NT2/D1 (cell line): ENCODE data around the gene MYORG.

ENCODE experiments used
- DNase-seq: peaks from one replicate; pipeline ENCODE4 v3.0.0-alpha.2; 2011; ENCODE audit warnings: low read depth, low spot score
- H3K27me3 ChIP-seq: 2 replicates; pipeline ENCODE4 v1.6.0; 2011; ENCODE audit warnings: mild to moderate bottlenecking; ENCODE audit not compliant: insufficient read length, insufficient read depth
- H3K36me3 ChIP-seq: 2 replicates; pipeline ENCODE4 v1.6.1; 2011; ENCODE audit warnings: mild to moderate bottlenecking, low read length, mixed read lengths; ENCODE audit not compliant: insufficient read depth, insufficient read length
- H3K4me1 ChIP-seq: 2 replicates; pipeline ENCODE4 v1.5.1; 2011; ENCODE audit not compliant: insufficient read depth, insufficient read length
- H3K4me3 ChIP-seq: 2 replicates; pipeline ENCODE4 v1.5.1; 2011; ENCODE audit warnings: low read depth; ENCODE audit not compliant: insufficient read length
- H3K9ac ChIP-seq: 2 replicates; pipeline ENCODE4 v1.6.0; 2011; ENCODE audit warnings: low read depth; ENCODE audit not compliant: insufficient read length
- H3K9me3 ChIP-seq: 2 replicates; pipeline ENCODE4 v1.5.1; 2011; ENCODE audit warnings: mild to moderate bottlenecking, low read length; ENCODE audit not compliant: insufficient read depth
- SUZ12 ChIP-seq: IDR thresholded peaks from 2 replicates; pipeline ENCODE4 v1.6.1; 2011; ENCODE audit not compliant: insufficient read length, insufficient read depth; ENCODE audit errors: extremely low read depth
- YY1 ChIP-seq: IDR thresholded peaks from 2 replicates; pipeline ENCODE4 v1.6.1; 2011; ENCODE audit not compliant: insufficient read length, insufficient read depth
- ZNF274 ChIP-seq: IDR thresholded peaks from 2 replicates; pipeline ENCODE4 v1.6.1; 2011; ENCODE audit warnings: mild to moderate bottlenecking, low read depth, low read length

Gene MYORG

DNA sequence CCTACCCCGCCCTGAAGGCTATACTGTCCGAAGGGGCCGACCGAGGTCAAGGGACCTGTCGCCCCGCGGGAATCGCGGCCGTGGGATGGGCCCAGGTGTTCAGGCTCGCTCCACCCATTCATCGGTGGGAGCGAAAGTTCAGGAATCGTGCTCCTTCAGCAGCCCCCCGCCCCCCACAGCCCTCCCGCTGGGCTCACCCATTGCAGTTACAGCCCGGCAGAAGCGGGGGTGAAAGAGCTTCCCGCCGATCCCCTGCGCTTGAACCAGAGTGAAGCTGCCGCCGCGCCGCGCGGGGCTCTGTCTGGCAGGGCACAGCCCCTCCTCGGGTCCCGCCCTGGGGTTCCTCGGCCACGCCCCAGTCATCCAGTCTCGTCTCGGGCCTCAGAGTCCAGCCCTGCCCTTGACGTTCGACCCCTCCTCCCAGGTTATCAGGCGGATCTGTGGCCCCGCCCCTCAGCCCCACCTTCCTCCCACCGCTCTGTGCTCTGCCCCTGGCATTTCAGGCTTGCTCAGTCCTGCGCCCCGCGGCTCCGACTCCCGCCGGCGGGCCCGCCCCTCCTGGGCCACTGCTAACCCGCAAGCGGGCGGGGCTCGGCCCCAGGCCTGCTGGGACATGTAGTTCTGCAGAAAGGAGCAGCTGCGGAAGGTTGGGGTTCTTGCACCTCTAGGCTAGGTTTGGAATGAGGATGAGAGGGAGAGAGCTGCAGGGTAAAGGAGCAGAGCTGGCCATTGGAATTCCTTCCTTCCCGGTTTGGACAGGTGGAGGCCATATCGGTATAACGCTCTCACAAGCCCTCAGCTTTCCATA, at the start of gene MYORG:
TSS of gene MYORG (minus strand) at position 303 of the 808 bp plus-strand sequence. CDS start 3,955 bp downstream, outside the sequence.
- Histone ChIP-seq H3K4me3 (peak within 1 kb of the TSS; percentile 77), H3K36me3 (peaks cover 10% of the 10 kb centered on the region), H3K27me3 (peaks cover 39% of the 10 kb centered on the region), H3K9me3 (peaks cover 7% of the 10 kb centered on the region; the same call in 1 of the 2 replicates), H3K4me1 (peaks cover 6% of the 10 kb centered on the region), H3K9ac (peak within 1 kb of the TSS; percentile 89)
- DNase-seq: peak; percentile 99
- no peak for TF ChIP-seq ZNF274
- no peak for TF ChIP-seq YY1
- TF ChIP-seq SUZ12: no peak

DNA sequence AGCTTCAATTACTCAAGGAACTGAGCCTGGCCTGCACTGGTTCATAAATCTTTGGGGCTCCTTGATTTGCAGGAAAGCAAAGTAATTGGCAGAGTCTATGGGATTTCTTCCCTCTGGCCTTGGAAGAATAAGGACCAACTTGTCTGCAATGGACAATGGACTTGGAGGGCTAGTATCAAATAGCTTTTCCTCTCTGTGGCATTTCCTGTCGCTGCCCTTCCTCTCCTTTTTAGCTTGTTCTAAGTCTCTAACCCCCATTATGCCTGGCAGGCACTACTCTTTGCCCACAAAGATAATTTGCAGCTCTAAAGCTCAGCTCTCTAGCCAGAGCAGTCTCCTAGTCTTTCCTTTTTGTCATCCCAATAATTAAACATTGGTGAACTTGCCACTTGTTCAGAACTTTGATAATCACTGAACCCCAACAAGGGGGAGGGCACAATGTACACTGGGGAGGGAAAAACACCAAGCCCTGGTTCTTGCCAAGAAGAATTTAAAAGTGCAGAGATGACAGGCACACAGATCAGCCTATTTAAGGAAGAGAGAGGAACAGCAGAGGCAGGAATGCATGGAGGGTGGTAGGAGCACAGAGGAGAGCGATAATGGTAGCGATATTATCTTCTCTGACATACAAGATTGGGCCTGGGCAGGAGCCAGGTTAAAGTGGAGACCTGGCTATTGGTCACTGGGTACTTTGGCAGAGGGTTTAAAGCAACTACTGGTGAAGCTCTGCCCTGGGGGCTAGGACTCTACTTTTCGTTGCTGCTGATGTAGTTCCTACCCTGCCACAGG, 43.2 kb upstream of the MYORG start:
- no peak for DNase-seq
- no peaks in the 10 kb centered on the region for H3K9me3 ChIP-seq
- TF ChIP-seq SUZ12 (no peak), YY1 (no peak), ZNF274 (no peak)

DNA sequence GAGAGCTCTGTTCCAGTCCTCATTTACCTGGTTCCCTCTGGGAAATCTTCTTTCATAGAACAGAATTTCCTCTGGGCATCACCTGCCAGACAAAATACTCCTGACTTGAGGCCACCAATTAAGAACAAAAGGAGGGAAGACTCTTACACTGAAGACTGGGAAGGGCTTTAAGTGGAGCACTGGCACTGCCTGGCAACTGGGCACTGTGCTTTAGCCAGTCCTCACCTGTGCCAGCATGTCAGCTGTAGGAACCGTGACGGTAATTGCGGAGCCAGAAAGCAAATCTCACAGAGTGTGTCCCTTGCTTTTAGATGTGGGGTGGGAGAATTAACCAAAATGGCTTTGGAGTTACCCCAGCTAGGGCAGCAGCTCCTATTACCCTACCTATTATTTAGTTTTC, 41.0 kb upstream of the MYORG start:
- Histone ChIP-seq H3K4me1 (no peaks in the 10 kb centered on the region), H3K27me3 (no peaks in the 10 kb centered on the region), H3K36me3 (peaks cover 4% of the 10 kb centered on the region), H3K9me3 (no peaks in the 10 kb centered on the region), H3K9ac (no peak overlapping the region), H3K4me3 (no peak overlapping the region)
- no peak for DNase-seq
- TF ChIP-seq ZNF274 (no peak), SUZ12 (no peak), YY1 (no peak)

More for the DNA sequence above, 43.2 kb upstream of the MYORG start:
- H3K9ac ChIP-seq: no peak overlapping the region
- no peak overlapping the region for H3K4me3 ChIP-seq
- H3K36me3 ChIP-seq: peaks cover 4% of the 10 kb centered on the region
- no peaks in the 10 kb centered on the region for H3K4me1 ChIP-seq
- no peaks in the 10 kb centered on the region for H3K27me3 ChIP-seq

DNA sequence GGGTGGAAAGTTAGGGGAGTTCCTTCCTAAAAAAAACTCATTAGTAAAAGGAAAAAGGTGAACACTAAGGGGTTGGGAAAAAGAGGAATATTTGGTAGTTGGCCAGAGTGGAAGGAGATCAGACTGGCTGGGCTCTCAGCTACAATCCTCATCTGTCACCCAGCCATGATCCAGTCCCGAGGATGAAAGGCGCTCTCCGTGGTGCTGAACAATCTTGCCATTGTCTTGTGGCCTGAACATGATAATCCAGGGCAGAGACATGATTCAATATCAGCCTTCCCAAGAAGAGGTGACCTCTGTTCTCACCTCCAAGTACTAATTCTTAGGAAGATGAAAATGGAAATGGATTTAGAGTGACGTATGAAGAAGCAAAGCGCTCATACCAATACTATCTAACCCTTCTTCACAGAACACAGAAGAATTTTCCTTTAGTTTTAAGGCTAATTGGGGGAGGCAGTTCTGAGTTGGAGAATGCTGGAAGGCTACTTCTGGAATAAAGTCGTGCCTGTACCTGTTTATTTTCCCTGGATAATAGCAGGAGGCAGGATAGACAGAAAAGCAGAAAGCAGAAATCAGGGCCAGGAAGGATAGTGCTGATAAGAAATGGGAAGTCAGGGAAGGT, 36.6 kb upstream of the MYORG start:
- Histone ChIP-seq H3K27me3 (no peaks in the 10 kb centered on the region), H3K36me3 (no peaks in the 10 kb centered on the region), H3K9ac (no peak overlapping the region), H3K9me3 (no peaks in the 10 kb centered on the region), H3K4me3 (no peak overlapping the region), H3K4me1 (no peaks in the 10 kb centered on the region)
- TF ChIP-seq YY1: no peak
- TF ChIP-seq ZNF274: no peak
- no peak for TF ChIP-seq SUZ12
- DNase-seq: peak; percentile 43

DNA sequence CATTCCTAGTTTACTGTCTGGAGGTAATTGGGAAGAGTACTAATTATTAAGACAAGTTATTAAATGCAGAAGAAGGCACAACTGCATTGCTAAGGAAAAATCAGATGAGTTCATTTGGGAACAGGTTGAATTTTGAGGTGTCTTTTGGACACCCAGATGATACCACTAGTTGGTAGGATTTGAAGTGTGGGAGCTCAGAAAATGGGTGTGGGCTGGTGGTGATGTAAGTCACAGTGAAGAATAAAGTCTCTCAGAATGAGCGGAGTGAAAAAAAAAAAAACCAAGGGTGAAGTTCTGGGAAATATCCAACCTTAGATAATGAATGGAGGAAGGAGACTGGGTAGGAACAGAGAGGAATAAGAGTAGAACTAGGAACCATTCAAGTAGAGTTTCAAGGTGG, 35.6 kb upstream of the MYORG start:
- Histone ChIP-seq H3K27me3 (no peaks in the 10 kb centered on the region), H3K9ac (no peak overlapping the region), H3K4me1 (no peaks in the 10 kb centered on the region), H3K4me3 (no peak overlapping the region), H3K9me3 (no peaks in the 10 kb centered on the region), H3K36me3 (peaks cover 3% of the 10 kb centered on the region)
- TF ChIP-seq SUZ12: no peak
- TF ChIP-seq YY1: no peak
- no peak for TF ChIP-seq ZNF274
- DNase-seq: no peak

DNA sequence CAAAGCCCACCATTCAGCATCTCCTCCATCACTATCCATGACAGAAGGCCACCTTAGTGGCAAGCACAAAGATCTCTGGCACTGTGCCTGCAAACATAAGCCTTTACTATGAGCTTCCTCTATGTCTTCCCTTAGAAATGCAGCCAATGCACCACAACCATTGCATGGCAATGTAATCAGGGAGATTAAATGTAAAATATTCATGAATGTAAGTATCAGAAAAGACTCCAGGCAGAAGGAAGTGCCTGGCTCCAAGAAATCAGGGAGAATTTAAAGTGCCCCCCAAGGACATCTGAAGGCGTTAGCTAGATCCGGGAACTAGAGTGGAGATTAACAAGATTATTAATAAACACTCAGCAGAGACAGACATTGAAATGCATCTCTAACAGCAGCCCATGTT, 32.5 kb upstream of the MYORG start:
- no peak for DNase-seq
- H3K9ac ChIP-seq: no peak overlapping the region
- no peaks in the 10 kb centered on the region for H3K4me1 ChIP-seq

DNA sequence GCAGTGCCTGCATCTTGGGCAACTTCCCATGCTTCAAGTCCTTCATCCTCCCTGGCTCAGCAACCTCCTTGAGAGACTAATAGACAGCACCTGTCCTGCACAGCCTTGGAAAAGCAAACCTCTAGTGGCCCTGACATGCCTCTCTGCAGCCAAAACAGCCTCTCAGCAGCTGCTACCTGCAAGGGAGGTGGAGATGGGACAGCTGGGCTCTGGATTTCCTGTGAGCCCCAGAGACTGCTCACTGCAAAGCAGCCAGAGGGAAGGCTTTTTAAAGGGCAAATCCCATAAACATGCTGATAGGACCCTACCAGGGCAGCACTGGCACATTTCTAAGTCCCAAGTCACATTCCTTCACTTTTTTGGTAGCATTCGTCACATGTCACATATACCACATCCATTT, 31.5 kb upstream of the MYORG start:
- Histone ChIP-seq H3K27me3 (no peaks in the 10 kb centered on the region), H3K36me3 (peaks cover 25% of the 10 kb centered on the region), H3K4me3 (no peak overlapping the region), H3K4me1 (no peaks in the 10 kb centered on the region), H3K9ac (no peak overlapping the region), H3K9me3 (no peaks in the 10 kb centered on the region)
- no peak for DNase-seq
- TF ChIP-seq YY1: no peak
- TF ChIP-seq ZNF274: no peak
- TF ChIP-seq SUZ12: no peak

More for the DNA sequence above, 32.5 kb upstream of the MYORG start:
- no peaks in the 10 kb centered on the region for H3K9me3 ChIP-seq
- no peak overlapping the region for H3K4me3 ChIP-seq
- H3K27me3 ChIP-seq: no peaks in the 10 kb centered on the region
- TF ChIP-seq YY1: no peak
- TF ChIP-seq SUZ12: no peak
- TF ChIP-seq ZNF274: no peak
- peaks cover 18% of the 10 kb centered on the region for H3K36me3 ChIP-seq
